ENCODE results near the gene NFIA.

The NFIA gene

DNA sequence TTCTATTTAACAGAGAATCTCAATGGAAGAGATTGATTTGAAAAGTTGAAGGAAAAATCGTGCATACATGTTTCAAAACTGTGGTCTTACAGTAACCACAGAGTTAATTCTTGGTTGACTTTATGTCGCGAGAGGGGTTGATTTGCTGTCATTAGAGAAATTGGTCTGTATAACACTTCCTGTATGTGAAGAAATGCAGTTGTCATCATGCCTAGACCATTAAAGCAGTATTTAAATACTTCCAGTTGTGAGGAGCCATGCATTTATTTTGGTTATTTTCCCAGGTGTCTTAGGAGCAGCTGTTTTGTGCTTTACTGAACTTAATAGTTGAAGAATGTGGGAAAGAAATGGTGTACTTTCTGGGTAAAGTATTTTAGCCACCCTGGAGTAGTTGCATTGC, 76.2 kb downstream of the NFIA start:
- Histone ChIP-seq H3K4me1 (ENCODE audit: insufficient read depth, poor library complexity, severe bottlenecking) (peaks cover 7% of the 10 kb centered on the region), H3K4me3 (ENCODE audit: severe bottlenecking) (no peak overlapping the region), H3K9me3 (ENCODE audit: severe bottlenecking) (no peaks in the 10 kb centered on the region), H3K36me3 (ENCODE audit: low read depth) (no peaks in the 10 kb centered on the region; the same call in 1 of the 2 replicates), H3K27me3 (ENCODE audit: insufficient read depth, poor library complexity, severe bottlenecking) (no peaks in the 10 kb centered on the region), H3K27ac (ENCODE audit: poor library complexity, severe bottlenecking) (no peak overlapping the region)
- DNase-seq (ENCODE audit: low spot score) (no peak), ATAC-seq (ENCODE audit: low read depth) (no peak)
- TF ChIP-seq, protein P1, sequence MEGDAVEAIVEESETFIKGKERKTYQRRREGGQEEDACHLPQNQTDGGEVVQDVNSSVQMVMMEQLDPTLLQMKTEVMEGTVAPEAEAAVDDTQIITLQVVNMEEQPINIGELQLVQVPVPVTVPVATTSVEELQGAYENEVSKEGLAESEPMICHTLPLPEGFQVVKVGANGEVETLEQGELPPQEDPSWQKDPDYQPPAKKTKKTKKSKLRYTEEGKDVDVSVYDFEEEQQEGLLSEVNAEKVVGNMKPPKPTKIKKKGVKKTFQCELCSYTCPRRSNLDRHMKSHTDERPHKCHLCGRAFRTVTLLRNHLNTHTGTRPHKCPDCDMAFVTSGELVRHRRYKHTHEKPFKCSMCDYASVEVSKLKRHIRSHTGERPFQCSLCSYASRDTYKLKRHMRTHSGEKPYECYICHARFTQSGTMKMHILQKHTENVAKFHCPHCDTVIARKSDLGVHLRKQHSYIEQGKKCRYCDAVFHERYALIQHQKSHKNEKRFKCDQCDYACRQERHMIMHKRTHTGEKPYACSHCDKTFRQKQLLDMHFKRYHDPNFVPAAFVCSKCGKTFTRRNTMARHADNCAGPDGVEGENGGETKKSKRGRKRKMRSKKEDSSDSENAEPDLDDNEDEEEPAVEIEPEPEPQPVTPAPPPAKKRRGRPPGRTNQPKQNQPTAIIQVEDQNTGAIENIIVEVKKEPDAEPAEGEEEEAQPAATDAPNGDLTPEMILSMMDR (IDR thresholded peaks at IDR 0.05; ENCODE audit: poor library complexity, severe bottlenecking), result no peak

DNA sequence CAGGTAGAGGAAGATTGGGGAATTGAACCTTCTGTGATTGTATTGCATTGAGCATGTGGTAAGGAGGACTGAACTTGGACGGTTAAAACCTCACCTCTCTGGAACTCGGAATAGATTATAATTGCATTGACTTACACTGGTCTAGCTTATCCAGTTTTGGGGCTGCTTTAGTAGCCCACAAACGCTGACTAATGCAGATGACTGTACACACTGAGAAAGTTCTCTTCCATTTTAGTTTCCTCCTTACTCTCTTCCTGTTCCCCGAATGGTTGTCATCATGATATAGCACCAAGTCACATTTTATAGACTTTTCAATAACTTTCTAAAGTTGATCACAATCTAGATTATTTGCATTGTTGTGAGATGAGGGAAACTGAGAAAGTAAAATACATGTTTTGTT, 78.2 kb downstream of the NFIA start:
- H3K4me1 ChIP-seq (ENCODE audit: insufficient read depth, poor library complexity, severe bottlenecking), result peaks cover 12% of the 10 kb centered on the region
- H3K27ac ChIP-seq (ENCODE audit: poor library complexity, severe bottlenecking), result no peak overlapping the region
- no peak for DNase-seq (ENCODE audit: low spot score)
- no peak overlapping the region for H3K4me3 ChIP-seq (ENCODE audit: severe bottlenecking)
- TF ChIP-seq, protein P1 (IDR thresholded peaks at IDR 0.05; ENCODE audit: poor library complexity, severe bottlenecking), result no peak
- H3K9me3 ChIP-seq (ENCODE audit: severe bottlenecking), result no peaks in the 10 kb centered on the region
- ATAC-seq (ENCODE audit: low read depth), result peak; percentile 81
- no peaks in the 10 kb centered on the region for H3K27me3 ChIP-seq (ENCODE audit: insufficient read depth, poor library complexity, severe bottlenecking)
- no peaks in the 10 kb centered on the region for H3K36me3 ChIP-seq (ENCODE audit: low read depth)

DNA sequence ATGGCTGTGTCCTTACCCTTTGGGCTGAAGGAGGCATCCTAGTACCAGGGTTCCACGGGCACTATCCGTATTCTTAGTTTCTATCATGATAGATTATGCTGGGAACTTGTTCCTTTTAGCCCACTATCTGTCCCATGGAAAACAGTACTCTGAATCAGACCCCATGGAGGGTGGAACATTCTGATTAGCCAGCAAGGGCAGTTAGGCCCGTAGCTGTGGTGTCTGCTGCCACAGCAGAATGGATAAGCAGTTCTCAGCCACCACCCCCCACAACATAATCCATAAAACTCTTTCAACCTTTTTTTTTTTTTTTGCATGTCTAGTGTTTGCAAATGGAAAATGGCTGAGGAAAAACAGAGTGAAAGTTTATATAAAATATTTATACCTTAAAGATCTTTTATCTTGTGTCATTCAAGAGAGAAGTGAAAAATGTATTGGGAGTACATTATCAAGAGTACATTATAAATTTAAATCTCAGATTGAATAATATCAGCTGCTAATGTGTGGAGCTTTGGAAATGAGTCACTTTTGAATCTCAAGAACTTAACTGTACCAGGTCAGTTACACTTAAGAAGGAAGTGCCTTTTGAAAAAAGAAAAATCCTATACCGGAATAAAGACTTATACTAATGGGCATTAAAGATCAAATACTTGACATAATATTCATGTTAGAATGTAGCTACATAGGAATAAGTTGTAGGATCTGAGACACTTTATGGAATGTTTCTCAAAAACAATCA, 80.3 kb downstream of the NFIA start:
- H3K27me3 ChIP-seq (ENCODE audit: insufficient read depth, poor library complexity, severe bottlenecking), result no peaks in the 10 kb centered on the region
- no peak overlapping the region for H3K4me3 ChIP-seq (ENCODE audit: severe bottlenecking)
- H3K4me1 ChIP-seq (ENCODE audit: insufficient read depth, poor library complexity, severe bottlenecking), result peaks cover 12% of the 10 kb centered on the region
- no peaks in the 10 kb centered on the region for H3K36me3 ChIP-seq (ENCODE audit: low read depth)
- TF ChIP-seq, protein P1 (IDR thresholded peaks at IDR 0.05; ENCODE audit: poor library complexity, severe bottlenecking), result no peak
- H3K9me3 ChIP-seq (ENCODE audit: severe bottlenecking), result no peaks in the 10 kb centered on the region
- DNase-seq (ENCODE audit: low spot score), result no peak
- H3K27ac ChIP-seq (ENCODE audit: poor library complexity, severe bottlenecking), result no peak overlapping the region
- no peak for ATAC-seq (ENCODE audit: low read depth)

DNA sequence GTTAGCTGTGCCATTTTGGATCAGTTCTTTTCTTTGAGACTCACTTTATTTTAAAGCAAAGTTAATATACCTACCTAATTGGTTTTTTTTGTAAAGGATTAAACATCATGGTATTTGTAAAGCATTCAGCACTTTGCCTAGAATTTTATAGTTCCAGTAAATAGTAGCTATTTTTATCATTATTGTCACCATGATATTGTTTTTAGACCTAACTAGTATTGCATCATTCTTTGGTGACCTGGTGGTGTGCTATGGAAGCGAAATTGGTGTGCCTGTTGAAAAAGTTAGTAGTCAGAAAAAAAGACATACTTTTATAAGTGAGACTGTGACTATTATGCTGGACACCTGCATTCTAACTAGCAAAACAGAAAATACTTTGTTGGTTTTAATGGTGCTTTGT, 81.0 kb downstream of the NFIA start:
- TF ChIP-seq, protein P1 (IDR thresholded peaks at IDR 0.05; ENCODE audit: poor library complexity, severe bottlenecking), result no peak
- H3K36me3 ChIP-seq (ENCODE audit: low read depth), result no peaks in the 10 kb centered on the region
- DNase-seq (ENCODE audit: low spot score) (no peak), ATAC-seq (ENCODE audit: low read depth) (no peak)
- no peak overlapping the region for H3K27ac ChIP-seq (ENCODE audit: poor library complexity, severe bottlenecking)
- no peak overlapping the region for H3K4me3 ChIP-seq (ENCODE audit: severe bottlenecking)
- no peaks in the 10 kb centered on the region for H3K27me3 ChIP-seq (ENCODE audit: insufficient read depth, poor library complexity, severe bottlenecking)
- H3K9me3 ChIP-seq (ENCODE audit: severe bottlenecking), result no peaks in the 10 kb centered on the region
- peaks cover 12% of the 10 kb centered on the region for H3K4me1 ChIP-seq (ENCODE audit: insufficient read depth, poor library complexity, severe bottlenecking)

DNA sequence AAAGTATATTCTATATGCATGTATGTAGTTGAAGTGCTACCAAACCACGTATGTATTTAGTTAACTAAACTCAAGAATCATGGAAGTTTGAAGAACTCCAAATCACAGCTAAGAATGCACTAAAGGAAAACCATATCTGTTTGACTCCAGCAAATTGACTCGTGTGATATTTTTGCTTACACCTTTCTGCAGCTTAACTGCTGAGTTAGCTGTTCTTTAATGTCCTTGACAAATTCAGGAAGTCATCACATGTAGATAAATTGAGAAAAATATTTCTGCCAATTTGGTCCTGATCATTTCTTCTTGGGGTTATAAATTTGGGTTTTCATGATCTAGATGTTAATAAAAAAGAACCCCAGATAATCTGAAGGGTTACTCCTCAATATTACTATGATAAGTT, 83.0 kb downstream of the NFIA start:
- DNase-seq (ENCODE audit: low spot score) (no peak), ATAC-seq (ENCODE audit: low read depth) (no peak)
- Histone ChIP-seq H3K9me3 (ENCODE audit: severe bottlenecking) (no peaks in the 10 kb centered on the region), H3K36me3 (ENCODE audit: low read depth) (no peaks in the 10 kb centered on the region), H3K27me3 (ENCODE audit: insufficient read depth, poor library complexity, severe bottlenecking) (no peaks in the 10 kb centered on the region), H3K4me1 (ENCODE audit: insufficient read depth, poor library complexity, severe bottlenecking) (peaks cover 17% of the 10 kb centered on the region), H3K27ac (ENCODE audit: poor library complexity, severe bottlenecking) (no peak overlapping the region), H3K4me3 (ENCODE audit: severe bottlenecking) (no peak overlapping the region)
- TF ChIP-seq, protein P1 (IDR thresholded peaks at IDR 0.05; ENCODE audit: poor library complexity, severe bottlenecking), result no peak

Data from RWPE2 (cell line).